Panc1 (cell line): ENCODE results near the gene NOX5.

Source experiments
- POLR2AphosphoS5 ChIP-seq: IDR thresholded peaks from 2 replicates; pipeline ENCODE4 v1.6.1; 2012; ENCODE audit warnings: mild to moderate bottlenecking, low read depth, low read length, moderate library complexity
- SIN3A ChIP-seq: IDR thresholded peaks from 2 replicates; pipeline ENCODE4 v1.6.1; 2012; ENCODE audit warnings: low read depth, mild to moderate bottlenecking, low read length, moderate library complexity, borderline replicate concordance; ENCODE audit not compliant: insufficient read depth
- TCF7L2 ChIP-seq: IDR thresholded peaks from 2 replicates; pipeline ENCODE4 v1.6.1; 2011; ENCODE audit warnings: mild to moderate bottlenecking, low read depth, low read length, inconsistent platforms
- TF ChIP-seq, protein P1 (sequence below): fragments of 450-650 bp; IDR thresholded peaks from 2 replicates; pipeline ENCODE4 v1.5.1; 2017; ENCODE audit warnings: mild to moderate bottlenecking
- TF ChIP-seq, protein P2 (sequence below), 2 experiments: IDR thresholded peaks; 2 replicates each; pipeline ENCODE4 v1.6.1; 2011 to 2012; ENCODE audit warnings: low read depth in 2 of 2, control low read depth in 1 of 2, low read length in 1 of 2, mild to moderate bottlenecking in 1 of 2, moderate library complexity in 1 of 2; ENCODE audit not compliant: insufficient read depth in 1 of 2

DNA sequence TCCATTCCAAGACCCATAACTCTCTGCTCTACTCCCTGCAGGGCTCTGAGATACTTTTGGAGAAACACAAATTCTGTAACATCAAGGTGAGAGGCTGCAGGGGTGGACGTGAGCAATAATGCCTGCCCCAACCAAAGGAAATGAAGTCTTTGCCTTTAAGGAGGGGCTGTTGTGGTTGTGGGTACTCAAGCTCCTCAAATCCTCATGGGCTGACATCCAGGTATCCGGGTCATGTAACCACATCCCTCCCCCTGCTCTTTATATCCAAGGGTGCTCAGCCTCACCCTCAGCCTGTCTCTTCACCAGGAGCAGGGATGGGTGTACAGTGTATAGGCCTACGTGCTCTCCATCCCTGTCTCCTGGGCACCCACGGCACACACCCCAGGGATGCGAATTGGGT lies 32.3 kb downstream of the NOX5 start:
- TF ChIP-seq, protein P1, sequence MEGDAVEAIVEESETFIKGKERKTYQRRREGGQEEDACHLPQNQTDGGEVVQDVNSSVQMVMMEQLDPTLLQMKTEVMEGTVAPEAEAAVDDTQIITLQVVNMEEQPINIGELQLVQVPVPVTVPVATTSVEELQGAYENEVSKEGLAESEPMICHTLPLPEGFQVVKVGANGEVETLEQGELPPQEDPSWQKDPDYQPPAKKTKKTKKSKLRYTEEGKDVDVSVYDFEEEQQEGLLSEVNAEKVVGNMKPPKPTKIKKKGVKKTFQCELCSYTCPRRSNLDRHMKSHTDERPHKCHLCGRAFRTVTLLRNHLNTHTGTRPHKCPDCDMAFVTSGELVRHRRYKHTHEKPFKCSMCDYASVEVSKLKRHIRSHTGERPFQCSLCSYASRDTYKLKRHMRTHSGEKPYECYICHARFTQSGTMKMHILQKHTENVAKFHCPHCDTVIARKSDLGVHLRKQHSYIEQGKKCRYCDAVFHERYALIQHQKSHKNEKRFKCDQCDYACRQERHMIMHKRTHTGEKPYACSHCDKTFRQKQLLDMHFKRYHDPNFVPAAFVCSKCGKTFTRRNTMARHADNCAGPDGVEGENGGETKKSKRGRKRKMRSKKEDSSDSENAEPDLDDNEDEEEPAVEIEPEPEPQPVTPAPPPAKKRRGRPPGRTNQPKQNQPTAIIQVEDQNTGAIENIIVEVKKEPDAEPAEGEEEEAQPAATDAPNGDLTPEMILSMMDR, result no peak
- TF ChIP-seq TCF7L2, result no peak
- TF ChIP-seq, protein P2, sequence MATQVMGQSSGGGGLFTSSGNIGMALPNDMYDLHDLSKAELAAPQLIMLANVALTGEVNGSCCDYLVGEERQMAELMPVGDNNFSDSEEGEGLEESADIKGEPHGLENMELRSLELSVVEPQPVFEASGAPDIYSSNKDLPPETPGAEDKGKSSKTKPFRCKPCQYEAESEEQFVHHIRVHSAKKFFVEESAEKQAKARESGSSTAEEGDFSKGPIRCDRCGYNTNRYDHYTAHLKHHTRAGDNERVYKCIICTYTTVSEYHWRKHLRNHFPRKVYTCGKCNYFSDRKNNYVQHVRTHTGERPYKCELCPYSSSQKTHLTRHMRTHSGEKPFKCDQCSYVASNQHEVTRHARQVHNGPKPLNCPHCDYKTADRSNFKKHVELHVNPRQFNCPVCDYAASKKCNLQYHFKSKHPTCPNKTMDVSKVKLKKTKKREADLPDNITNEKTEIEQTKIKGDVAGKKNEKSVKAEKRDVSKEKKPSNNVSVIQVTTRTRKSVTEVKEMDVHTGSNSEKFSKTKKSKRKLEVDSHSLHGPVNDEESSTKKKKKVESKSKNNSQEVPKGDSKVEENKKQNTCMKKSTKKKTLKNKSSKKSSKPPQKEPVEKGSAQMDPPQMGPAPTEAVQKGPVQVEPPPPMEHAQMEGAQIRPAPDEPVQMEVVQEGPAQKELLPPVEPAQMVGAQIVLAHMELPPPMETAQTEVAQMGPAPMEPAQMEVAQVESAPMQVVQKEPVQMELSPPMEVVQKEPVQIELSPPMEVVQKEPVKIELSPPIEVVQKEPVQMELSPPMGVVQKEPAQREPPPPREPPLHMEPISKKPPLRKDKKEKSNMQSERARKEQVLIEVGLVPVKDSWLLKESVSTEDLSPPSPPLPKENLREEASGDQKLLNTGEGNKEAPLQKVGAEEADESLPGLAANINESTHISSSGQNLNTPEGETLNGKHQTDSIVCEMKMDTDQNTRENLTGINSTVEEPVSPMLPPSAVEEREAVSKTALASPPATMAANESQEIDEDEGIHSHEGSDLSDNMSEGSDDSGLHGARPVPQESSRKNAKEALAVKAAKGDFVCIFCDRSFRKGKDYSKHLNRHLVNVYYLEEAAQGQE (IDR thresholded peaks at IDR 0.05; ENCODE audit: insufficient read depth in 1 of 2, low read depth in 2 of 2, low read length in 1 of 2), result no peak
- TF ChIP-seq POLR2AphosphoS5, result no peak
- TF ChIP-seq SIN3A, result no peak
